ENCODE measurements around the gene IER2.
"Not testable (repeated sequence)": the region's sequence is repeated elsewhere in the genome, so short reads cannot be mapped to it uniquely, and the experiment has no call there.

The IER2 gene

DNA sequence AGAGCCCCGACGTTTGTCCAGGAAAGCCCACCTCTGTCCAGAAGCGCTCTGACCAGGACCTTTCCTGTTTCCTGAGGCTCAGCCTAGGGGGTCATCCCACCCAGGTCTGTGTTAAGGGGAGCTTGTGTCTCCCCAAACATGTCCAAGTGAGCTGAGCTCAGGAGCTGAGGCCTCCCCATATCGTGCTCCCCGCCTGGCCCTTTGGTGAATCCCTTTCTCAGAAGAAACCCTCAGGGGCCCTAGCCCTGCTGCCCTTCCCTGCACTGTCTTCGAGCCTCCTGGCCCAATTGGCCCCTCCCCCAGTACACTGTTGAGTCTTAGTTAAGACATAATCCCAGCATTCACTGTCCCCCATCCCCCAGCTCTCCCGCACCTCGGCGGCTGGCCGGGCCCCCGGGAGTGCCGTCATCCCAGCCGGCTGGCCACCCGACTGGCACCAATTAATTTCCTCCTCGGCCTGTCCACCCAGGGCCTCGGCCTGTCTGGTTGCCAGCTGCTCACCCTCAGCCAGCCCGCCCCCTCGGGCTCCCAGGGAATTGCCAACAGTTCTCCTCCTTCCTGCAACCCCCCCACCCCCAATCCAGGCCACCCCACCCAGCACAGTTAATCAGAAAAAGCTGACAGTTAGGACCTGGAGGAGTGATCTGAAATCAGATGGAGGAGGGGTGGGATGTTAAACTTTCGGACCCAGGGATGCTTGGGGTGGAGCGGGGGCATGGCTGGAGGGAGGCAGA, 13.6 kb downstream of the IER2 start:
- DNase-seq (ENCODE audit: low read depth in 2 of 2): no peak

DNA sequence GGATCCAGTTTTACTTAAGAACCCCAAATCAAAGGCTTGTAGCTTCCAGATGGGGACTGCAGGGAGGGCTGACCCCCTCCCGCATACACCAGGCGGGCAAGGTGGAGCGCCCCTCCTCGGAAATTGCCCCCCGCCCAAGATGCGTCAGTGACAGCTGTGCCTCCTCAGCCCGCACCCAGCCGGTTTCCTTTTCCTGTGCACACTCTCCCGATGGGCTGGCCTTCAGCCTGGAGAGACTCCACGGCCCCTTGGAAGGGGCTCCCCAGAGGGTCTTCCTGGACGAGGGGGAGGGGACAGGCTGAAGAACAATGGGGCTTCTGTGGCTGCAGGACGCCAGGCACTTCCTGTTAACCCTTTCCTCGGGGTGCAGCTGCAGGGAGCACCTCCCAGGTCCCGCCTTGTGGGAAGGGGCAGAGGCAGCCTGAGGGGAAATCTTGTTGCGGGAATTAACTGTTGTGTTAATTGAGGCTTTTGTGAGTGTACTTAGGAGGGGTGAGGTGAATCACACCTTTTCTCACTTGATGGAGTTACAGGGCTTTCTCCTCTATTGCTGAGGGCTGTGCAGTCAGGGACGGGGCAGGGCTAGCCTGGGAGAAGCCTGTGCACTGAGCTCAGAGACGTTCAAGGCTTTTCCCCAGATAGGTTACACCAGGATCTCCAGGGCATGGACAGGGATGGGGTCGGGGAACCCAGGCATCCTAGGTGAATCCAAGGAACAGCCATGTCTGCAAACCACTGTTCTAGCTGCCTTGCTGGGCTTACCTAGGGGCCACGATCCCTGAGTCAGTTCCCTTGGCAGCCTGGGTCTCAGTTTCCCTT, 14.3 kb downstream of the IER2 start:
- peak in 1 of 2 donors; percentile 22 for DNase-seq (ENCODE audit: low read depth in 2 of 2)

DNA sequence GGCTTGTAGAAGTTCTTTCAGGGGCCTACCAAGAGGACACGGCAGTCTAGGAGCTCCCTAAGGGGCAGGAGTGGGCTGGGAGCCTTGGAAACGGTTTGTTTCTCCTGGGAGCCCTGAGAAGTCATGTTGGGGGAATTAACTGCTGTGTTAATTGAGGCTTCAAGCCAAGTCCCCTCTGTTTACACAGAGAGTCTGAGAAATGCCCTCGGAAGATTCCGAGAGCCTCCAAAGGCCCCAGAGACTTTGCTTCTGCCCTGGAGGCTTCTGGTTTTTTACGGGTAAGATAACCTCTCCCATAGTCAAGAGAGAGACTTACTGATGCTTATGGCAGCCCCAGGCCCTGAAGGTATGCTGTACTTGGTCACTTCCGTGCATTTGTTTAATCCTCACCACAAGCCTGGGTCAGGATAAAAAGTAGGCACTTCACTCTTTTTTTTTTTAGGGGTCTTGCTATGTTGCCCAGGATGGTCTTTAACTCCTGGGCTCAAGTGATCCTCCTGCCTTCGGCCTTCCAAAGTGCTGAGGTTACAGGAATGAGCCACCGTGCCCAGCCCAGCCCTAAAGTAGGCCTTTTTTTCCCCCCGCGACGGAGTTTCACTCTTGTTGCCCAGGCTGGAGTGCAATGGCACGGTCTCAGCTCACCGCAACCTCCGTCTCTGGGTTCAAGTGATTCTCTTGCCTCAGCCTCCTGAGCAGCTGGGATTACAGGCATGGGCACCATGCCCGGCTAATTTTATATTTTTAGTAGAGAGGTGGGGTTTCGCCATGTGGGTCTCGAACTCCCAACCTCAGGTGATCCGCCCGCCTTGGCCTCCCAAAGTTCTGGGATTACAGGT, 15.2 kb downstream of the IER2 start:
- DNase-seq (ENCODE audit: low read depth in 2 of 2): no peak

DNA sequence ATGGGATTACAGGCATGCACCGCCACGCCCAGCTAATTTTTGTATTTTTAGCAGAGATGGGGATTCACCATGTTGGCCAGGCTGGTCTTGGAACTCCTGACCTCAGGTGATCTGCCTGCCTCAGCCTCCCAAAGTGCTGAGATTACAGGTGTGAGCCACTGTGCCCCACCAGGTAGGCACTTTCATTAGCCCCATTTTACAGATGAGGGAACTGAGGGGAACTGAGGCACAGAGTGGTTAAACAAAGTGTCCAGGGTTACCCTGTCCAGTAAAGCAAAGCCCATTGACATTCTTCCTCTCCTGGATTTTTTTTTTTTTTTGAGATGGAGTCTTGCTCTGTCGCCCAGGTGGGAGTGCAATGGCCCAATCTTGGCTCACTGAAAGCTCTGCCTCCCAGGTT, 15.9 kb downstream of the IER2 start:
- DNase-seq (ENCODE audit: low read depth in 2 of 2): not testable (repeated sequence)

DNA sequence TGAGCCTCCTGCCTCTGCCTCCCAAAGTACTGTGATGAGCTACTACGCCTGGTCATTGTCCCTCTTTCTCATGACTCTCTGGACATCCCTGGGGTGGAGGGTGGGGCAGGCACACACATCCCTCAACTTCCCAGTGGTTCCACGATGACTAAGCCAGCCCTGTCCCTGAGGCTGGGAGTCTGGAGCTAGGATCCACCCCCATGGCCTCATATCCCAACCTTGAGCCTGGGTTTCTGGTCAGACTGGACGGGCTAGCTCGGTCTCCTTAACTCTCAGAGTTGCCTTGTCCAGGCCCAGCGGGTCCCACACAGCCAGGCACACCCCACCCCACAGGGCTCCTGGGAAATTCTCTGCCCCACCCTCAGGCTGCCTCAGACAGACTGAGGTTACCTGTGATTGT, 19.6 kb downstream of the IER2 start:
- no peak for DNase-seq (ENCODE audit: low read depth in 2 of 2)

DNA sequence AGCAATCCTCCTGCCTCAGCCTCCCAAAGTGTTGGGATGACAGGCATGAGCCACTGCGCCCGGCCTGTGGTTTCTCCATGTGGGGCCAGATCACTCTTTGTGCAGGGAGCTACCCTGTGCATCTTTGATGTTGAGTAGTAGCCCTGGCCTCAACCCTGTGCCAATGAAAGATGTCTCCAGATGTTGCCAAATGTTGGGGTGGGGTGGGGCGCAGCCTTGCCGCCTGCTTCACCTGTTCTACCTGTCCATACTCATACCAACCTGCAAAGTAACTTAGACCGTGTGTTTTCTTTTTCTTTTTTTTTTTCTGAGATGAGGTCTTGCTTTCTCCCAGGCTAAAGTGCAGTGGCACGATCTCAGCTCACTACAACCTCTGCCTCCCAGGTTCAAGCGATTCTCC, 20.9 kb downstream of the IER2 start:
- DNase-seq (ENCODE audit: low read depth in 2 of 2): no peak

DNA sequence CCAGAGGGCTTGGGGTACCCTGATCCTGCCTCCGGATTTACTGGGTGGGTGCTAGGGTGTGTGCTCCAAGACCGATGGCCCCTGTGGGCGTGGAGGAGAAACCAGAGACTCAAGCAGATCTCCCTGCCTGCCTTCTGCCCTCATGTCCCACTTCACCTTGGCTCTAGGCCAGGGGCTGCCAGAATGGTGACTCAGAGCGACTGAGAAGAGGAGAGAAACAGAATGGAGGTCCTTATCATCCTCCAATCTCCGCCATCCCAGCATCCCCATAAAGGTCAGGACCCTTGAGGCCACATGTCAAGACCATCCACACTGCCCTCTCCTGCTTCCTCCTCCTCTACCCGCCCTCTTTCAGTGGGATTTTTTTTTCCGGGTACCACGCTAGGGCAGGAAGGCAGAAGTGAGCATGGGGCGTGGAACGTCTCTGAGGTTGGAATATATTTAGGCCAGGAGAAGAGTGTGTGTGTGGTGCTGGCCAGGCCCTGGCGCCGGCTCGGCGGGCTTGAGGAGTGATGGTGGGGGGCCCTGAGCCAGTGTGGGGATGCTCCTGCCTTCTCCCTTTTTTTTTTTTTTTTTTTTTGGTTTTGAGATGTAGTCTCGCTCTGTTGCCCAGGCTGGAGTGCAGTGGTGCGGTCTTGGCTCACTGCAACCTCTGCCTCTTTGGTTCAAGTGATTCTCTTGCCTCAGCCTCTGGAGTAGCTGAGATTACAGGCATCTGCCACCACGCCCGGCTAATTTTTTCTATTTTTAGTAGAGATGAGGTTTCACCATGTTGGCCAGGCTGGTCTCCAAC, 22.3 kb downstream of the IER2 start:
- DNase-seq (ENCODE audit: low read depth in 2 of 2): peak; percentile 66 to 71

DNA sequence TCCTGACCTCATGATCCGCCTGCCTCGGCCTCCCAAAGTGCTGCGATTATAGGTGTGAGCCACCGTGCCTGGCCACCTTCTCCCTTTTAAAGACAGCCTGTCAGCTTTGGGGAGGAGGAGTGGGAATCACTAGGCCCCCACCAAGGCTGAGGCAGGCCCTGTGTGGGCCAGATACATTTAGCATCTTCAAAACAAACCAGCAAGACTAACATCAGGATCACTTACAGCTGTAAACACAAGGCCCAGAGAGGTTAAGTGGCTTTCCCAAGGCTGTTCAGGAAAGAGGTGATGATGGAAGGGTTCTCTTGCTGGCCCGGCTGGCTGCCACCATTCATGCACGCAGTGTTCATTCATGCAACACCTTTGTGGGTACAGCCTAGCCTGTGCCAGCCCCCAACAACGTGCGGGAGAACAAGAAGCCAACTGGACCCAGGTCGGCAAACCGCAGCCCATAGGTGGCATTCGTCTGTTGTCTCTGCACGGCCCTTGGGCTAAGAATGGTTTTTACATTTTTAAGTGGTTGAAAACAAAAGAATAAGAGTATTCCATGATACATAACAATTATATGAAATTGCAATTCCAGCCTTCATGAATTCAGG, 23.0 kb downstream of the IER2 start:
- no peak for DNase-seq (ENCODE audit: low read depth in 2 of 2)

DNA sequence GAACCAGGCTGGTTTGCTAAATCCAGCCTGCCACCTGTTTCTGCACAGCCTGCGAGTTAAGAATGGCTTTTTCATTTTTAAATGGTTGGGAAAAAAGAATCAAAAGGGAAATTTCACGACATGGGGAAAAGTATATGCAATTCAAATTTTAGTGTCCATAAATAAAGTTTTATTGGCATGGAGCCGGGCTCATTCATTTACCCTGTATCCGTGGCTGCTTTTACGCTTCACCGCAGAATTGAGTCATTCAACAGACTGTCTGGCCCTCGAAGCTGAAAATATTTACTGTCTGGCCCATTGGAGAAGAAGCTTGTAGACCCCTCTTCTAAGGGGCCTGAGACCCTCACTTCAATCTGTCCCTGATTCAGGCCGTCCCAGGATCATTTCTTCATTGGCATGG, 26.1 kb downstream of the IER2 start:
- no peak for DNase-seq (ENCODE audit: low read depth in 2 of 2)

DNA sequence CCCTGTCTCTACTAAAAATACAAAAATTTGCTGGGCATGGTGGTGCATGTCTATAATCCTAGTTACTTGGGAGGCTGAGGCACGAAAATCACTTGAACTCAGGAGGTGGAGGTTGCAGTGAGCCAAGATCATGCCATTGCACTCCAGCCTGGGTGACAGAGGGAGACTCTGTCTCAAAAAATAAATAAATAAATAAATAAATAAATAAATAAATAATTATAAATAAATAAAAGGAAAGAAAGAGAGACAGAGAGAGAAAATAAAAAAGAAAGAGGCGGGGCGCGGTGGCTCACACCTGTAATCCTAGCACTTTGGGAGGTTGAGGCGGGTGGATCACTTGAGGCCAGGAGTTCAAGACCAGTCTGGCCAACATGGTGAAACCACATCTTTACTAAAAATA, 27.4 kb downstream of the IER2 start:
- DNase-seq (ENCODE audit: low read depth in 2 of 2): not testable (repeated sequence)

DNA sequence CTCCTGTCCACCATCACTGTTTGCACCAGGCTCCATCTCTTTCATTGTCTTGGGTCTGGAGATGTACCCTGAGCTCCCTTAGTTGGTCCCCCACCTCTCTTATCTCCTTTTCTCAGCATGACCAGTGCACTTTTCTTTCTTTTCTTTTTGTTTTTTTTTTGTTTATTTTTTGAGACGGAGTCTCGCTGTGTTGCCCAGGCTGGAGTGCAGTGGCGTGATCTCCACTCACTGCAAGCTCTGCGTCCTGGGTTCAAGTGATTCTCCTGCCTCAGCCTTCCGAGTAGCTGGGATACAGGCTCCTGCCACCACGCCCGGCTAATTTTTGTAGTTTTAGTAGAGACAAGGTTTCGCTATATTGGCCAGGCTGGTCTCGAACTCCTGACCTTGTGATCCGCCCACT, 28.1 kb downstream of the IER2 start:
- DNase-seq (ENCODE audit: low read depth in 2 of 2): not testable (repeated sequence)

DNA sequence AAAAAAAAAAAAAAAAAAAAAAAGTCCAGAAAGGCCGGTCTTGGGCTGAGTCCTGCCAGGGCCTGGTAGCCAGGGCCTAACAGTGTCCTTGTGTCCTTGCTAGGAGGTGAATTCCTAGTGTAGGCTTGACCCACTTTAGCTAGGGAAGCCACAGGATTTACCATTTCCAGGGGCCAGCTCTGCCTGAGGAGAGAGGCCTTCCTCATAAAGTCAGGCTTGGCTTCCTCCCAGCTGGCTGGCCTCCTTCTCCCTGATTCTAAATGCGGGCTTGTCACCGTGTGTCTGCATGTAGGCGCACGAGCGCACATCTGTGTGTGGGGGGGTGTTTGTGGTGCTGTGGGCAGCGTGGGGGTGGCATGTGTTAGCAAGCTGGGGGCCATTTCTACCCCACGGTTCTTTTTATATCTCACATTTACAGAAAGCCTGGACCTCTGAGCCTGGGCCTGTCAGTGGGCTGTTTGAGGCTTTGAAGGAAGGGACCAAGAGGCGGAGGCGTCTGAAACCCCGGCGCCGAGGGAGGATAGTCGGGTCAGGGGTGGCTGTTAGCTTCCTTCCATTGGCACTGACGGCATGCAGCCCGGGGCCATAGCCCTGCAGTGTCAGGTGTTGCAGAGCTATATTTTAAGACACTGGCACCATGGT, 31.7 kb downstream of the IER2 start:
- peak in 1 of 2 donors; percentile 32 for DNase-seq (ENCODE audit: low read depth in 2 of 2)

DNA sequence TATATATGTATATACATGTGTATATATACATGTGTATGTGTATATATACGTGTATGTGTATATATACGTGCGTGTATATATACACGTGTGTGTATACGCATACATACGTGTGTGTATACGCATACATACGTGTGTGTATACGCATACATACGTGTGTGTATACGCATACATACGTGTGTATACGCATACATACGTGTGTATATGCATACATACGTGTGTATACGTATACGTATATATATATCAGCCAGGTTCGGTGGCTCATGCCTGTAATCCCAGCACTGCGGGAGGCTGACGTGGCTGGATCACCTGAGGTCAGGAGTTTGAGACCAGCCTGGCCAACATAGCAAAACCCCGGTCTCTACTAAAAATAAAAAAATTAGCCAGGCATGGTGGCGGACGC, 34.7 kb downstream of the IER2 start:
- DNase-seq (ENCODE audit: low read depth in 2 of 2): not testable (repeated sequence)

DNA sequence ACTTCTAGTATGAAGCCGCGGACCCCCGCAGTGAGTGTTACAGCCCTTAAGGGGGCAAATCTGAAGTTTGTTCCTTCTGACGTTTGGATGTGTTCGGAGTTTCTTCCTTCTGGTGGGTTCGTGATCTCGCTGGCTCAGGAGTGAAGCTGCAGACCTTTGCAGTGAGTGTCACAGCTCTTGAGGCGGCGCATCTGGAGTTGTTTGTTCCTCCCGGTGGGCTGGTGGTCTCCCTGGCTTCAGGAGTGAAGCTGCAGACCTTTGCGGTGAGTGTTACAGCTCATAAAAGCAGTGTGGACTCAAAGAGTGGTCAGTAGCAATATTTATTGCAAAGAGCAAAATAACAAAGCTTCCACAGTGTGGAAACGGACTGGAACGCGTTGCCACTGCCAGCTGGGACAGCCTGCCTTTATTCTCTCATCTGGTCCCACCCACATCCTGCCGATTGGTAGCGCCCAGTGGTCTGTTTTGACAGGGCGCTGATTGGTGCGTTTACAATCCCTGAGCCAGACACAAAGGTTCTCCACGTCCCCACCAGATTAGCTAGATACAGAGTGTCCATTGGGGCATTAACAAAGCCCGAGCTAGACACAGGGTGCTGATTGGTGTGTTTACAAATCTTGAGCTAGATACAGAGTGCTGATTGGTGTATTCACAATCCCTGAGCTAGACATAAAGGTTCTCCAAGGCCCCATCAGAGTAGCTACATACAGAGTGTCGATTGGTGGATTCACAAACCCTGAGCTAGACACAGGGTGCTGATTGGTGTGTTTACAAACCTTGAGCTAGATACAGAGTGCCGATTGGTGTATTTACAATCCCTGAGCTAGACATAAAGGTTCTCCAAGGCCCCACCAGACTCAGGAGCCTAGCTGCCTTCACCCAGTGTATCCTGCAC, 35.8 kb downstream of the IER2 start:
- DNase-seq (ENCODE audit: low read depth in 2 of 2): not testable (repeated sequence)

DNA sequence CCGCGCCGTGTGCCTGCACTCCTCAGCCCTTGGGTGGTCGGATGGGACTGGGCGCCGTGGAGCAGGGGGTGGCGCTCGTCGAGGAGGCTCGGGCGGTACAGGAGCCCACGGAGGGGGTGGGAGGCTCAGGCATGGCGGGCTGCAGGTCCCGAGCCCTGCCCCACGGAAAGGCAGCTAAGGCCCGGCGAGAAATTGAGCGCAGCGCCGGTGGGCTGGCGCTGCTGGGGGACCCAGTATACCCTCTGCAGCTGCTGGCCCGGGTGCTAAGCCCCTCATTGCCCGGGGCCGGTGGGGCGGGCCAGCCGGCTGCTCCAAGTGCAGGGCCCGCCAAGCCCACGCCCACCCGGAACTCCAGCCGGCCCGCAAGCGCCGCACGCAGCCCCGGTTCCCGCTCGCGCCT, 36.5 kb downstream of the IER2 start:
- DNase-seq (ENCODE audit: low read depth in 2 of 2): not testable (repeated sequence)

DNA sequence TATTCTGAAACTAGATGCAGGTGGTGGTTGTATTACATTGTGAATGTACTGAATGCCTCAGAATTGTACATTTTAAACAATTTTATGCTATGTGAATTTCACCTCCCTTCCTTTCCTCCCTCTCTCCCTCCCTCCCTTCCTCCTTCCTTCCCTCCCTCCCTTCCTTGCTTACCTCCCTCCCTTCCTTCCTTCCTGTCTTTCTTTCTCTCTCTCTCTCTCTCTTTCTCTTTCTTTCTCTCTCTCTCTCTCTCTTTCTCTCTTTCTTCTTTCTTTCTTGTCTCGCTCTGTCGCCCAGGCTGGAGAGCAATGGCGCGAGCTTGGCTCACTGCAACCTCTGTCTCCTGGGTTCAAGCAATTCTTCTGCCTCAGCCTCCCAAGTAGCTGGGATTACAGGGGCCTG, 37.2 kb downstream of the IER2 start:
- no peak for DNase-seq (ENCODE audit: low read depth in 2 of 2)

DNA sequence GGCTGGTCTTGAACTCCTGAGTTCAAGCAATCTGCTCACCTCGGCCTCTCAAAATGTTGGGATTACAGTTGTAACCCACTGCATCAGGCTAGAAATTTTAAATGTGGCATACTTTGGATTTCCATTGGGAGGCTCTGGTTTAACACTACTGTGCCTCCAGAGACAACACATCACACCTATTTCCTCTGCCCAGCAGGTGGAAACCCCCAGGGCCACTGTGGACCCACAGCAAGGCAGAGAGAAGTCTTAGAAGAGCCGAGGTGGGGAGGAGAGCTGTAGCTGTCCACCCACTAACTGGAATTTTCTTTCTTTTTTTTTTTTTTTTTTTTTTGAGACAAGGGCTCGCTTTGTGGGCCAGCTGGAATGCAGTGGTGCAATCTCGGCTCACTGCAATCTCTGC, 39.4 kb downstream of the IER2 start:
- DNase-seq (ENCODE audit: low read depth in 2 of 2): no peak

DNA sequence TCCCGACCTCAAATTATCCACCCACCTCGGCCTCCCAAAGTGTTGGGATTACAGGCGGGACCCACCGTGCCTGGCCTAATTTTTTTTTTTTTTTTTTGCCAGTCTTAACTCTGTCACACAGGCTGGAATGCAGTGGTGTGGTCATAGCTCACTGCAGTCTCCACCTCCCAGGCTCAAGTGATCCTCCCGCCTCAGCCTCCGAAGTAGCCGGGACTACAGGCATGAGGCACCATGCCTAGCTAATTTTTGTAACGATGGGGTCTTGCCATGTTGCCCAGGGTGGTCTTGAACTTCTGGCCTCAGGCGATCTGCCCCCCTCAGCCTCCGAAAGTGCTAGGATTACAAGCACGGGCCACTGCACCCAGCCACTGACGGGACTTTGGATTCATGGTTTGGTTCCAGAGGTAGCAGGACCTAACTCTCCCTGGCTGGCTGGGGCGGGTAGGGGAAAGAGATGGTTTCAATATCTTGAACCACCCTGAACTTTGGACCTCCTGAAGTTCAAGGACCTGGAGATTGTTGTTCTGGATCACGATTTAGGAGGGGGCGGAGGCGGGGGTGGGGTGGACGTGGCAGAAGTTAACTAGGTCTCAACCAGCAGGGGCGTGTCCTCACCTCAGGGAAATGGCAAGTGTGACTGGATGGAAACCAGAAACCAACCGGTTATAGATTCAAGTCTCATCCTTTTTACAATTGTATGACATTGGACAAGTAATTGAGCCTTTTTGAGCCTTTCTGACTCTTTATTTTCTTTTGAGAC, 40.8 kb downstream of the IER2 start:
- no peak for DNase-seq (ENCODE audit: low read depth in 2 of 2)

DNA sequence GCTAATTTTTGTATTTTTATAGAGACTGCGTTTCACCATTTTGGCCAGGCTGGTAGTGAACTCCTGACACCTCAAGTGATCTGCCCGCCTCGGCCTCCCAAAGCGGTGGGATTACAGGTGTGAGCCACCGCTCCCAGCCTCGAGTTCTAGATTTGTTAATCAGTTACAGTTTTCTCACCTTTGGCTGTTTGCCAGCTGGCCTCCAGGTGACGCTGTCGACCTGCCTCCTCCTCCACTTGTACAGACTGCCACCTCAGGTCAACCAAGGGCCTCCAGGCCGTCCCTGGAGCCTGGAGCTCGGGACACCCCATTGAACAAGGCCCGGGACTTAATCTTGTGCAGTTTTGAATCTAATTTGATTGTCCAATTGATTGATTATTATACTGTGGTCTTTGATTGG, 45.5 kb downstream of the IER2 start:
- peak; percentile 44 to 47 for DNase-seq (ENCODE audit: low read depth in 2 of 2)

All from stimulated activated CD4-positive, alpha-beta T cell treated with anti-CD3 and anti-CD28 coated beads, Interleukin-1b, Interleukin-23, amount 100 ng/mL, for 4 hours (primary cell).